Ascending aorta (tissue), 2 donors: Measurements from ENCODE around the gene NMT2. TPM values are rescaled to one million over a fixed set of nuclear protein-coding genes. Genes with fewer than 3 reads are reported as not detected.
"Not testable (repeated sequence)": the region's sequence is repeated elsewhere in the genome, so short reads cannot be mapped to it uniquely, and the experiment has no call there.

Source experiments
- DNase-seq, 2 donors: peaks; one replicate each; pipeline ENCODE4 v3.0.0-alpha.2; 2019; ENCODE audit warnings: low spot score in 2 of 2
- H3K27ac ChIP-seq, 2 donors: fragments of 200-600 bp; sonication (generic); one replicate each; pipeline ENCODE4 v1.5.1; 2016 to 2017; ENCODE audit warnings: mild to moderate bottlenecking in 1 of 2
- H3K27me3 ChIP-seq: fragments of 200-600 bp; sonication (generic); one replicate; pipeline ENCODE4 v1.5.1; 2017
- H3K36me3 ChIP-seq, 2 donors: fragments of 200-600 bp; sonication (generic); one replicate each; pipeline ENCODE4 v1.5.1; 2016
- H3K4me1 ChIP-seq, 2 donors: fragments of 200-600 bp; sonication (generic); one replicate each; pipeline ENCODE4 v1.5.1; 2016 to 2017; ENCODE audit warnings: mild to moderate bottlenecking in 1 of 2
- H3K4me3 ChIP-seq, 2 donors: fragments of 200-600 bp; sonication (generic); one replicate each; pipeline ENCODE4 v1.5.1; 2016 to 2017; ENCODE audit warnings: mild to moderate bottlenecking in 1 of 2
- H3K9me3 ChIP-seq, 2 donors: fragments of 200-600 bp; sonication (generic); one replicate each; pipeline ENCODE4 v1.5.1; 2016
- CTCF ChIP-seq, 3 experiments: fragments of 200-600 bp in 2 of 3; fragments of 450-650 bp in 1 of 3; sonication (generic) in 2 of 3; IDR thresholded peaks; one replicate each; pipeline ENCODE4 v1.5.1; 2016 to 2019; ENCODE audit warnings: antibody characterized with exemption in 3 of 3, mild to moderate bottlenecking in 1 of 3, moderate library complexity in 1 of 3
- intact Hi-C: fragments of 100-400 bp; cut with DNase I; formaldehyde crosslinking; loops from one replicate; pipeline ENCODE4 v1.15.1; 2023
- total RNA-seq: library from RNA; depleted of rRNA; stranded (reverse); fragments of >200 nt; gene quantifications from one replicate; pipeline ENCODE4 v1.1.0, GENCODE V29; 2016

Gene NMT2
- total RNA-seq, 1 donor from 2014 or later = 11.9 TPM

- no peak overlapping the region for H3K27ac ChIP-seq
- peaks cover 0 to 2% of the 10 kb centered on the region in 2 donors for H3K4me1 ChIP-seq
- no peak for DNase-seq
- TF ChIP-seq CTCF (IDR thresholded peaks at IDR 0.05) = no peak
- H3K4me3 ChIP-seq = no peak overlapping the region
- intact Hi-C loops = loop anchor here (2.0 kb wide), 1 partner anchor 160 kb away; the partner anchor contains the start of gene FAM171A1
- peaks cover 0 to 5% of the 10 kb centered on the region in 2 donors for H3K36me3 ChIP-seq
- no peaks in the 10 kb centered on the region for H3K27me3 ChIP-seq
- no peaks in the 10 kb centered on the region for H3K9me3 ChIP-seq
Observed at GRCh38 chr10:15210521-15210920, 42.0 kb upstream of the NMT2 start.

DNA sequence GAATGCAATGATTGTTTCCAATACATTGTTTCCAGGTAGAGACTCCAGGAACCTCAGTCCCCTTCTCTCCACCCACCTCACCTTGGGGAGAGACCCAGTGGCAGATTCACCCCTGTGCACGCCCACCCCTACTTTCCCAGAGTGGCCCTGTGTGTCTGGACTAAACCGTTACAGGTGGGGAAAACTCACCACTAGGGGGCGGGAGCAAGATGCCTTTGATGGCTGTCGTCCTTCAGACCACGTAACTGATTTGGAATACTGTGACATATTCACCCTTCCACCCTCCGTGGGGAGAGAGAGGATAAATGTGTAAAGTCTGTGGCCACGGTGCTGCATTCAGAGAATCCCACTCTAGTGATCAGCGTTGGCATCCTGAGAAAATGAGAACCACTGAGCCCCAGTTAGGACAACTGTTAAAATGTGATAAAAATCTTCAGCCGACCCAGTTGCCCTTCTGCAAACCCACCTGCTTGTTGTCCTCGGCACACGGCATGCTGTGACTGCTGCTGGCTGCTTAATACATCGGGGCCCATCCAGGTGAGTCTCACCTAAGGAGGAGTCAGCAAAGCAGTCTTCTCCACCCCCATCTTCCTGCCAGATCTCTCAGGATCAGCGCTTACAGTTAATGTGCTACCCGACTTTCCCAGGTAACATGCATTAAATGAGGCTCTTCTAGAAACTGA, 41.5 kb upstream of the NMT2 start:
- TF ChIP-seq CTCF (IDR thresholded peaks at IDR 0.05) = peak; percentile 60 to 82 (median 81)
- H3K36me3 ChIP-seq = peaks cover 0 to 5% of the 10 kb centered on the region in 2 donors
- DNase-seq = peak; percentile 21 to 91
- H3K9me3 ChIP-seq = no peaks in the 10 kb centered on the region
- peaks cover 0 to 2% of the 10 kb centered on the region in 2 donors for H3K4me1 ChIP-seq
- no peak overlapping the region for H3K27ac ChIP-seq
- intact Hi-C loops = loop anchor here (2.0 kb wide), 1 partner anchor 161 kb away; the partner anchor contains the start of gene FAM171A1
- H3K4me3 ChIP-seq = peak overlapping the region in 1 of 2 donors; percentile 37
- H3K27me3 ChIP-seq = no peaks in the 10 kb centered on the region

DNA sequence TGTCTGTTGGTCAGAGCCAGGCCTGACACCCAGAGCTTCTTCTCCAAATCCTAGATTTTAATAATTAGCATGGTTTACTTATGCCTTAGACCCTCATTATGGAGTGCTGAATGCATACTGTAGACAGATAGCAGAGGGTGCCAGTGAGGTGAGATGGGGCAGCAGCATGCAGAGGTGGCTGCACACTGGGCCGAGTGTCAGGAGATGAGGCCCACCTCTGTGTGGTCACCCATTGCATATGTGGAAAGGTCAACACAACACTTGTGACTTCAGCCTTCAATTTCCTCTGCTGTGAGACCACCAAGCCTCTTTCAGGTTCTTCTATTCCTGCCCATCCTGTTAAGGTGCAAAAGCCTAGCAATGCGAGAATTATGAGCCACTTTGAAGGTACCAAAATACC, 39.7 kb upstream of the NMT2 start:
- Histone ChIP-seq H3K36me3 (no peaks in the 10 kb centered on the region), H3K27ac (no peak overlapping the region), H3K27me3 (no peaks in the 10 kb centered on the region), H3K4me3 (no peak overlapping the region), H3K9me3 (no peaks in the 10 kb centered on the region), H3K4me1 (peaks cover 0 to 2% of the 10 kb centered on the region in 2 donors)
- intact Hi-C loops = no loop called here
- no peak for TF ChIP-seq CTCF (IDR thresholded peaks at IDR 0.05)
- DNase-seq = no peak

DNA sequence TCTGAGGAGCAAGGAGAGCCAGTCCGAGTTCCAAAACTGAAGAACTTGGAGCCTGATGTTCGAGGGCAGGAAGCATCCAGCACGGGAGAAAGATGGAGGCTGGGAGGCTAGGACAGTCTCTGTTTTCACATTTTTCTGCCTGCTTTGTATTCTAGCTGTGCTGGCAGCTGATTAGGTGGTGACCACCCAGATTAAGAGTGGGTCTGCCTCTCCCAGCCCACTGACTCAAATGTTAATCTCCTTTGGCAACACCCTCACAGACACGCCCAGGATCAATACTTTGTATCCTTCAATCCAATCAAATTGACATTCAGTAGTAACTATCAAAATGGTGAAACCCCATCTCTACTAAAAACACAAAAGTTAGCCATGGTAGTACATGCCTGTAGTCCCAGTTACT, 38.9 kb upstream of the NMT2 start:
- H3K9me3 ChIP-seq, DNase-seq, H3K4me3 ChIP-seq, H3K4me1 ChIP-seq, H3K27ac ChIP-seq, H3K36me3 ChIP-seq, intact Hi-C loops, H3K27me3 ChIP-seq: not testable (repeated sequence)

DNA sequence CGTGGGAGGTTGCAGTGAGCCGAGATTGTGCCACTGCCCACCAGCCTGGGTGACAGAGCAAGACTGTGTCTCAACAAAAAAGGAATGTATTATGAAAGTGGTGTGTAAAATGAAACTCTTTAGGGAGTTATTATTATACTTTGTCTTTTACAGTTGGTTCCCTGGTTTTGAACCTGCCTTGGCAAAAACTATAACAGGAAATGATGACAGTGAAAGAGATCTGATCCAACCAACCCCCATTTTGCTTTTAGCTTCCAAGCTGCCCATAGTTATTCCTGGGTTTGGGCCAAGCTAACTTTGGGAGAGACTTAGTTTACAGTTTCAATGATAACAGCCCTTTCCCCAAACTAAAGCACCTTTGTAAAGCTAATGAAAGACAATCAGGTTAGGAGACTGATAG, 34.1 kb upstream of the NMT2 start:
- intact Hi-C loops = no loop called here
- no peaks in the 10 kb centered on the region for H3K36me3 ChIP-seq

GRCh38 chr10:15202301-15202621, 33.8 kb upstream of the NMT2 start:
- H3K36me3 ChIP-seq, H3K4me3 ChIP-seq, DNase-seq, H3K4me1 ChIP-seq, H3K27me3 ChIP-seq, H3K9me3 ChIP-seq, H3K27ac ChIP-seq, intact Hi-C loops: not testable (repeated sequence)

More for the DNA sequence above, 34.1 kb upstream of the NMT2 start:
- no peak overlapping the region for H3K4me3 ChIP-seq
- DNase-seq = no peak
- H3K27ac ChIP-seq = no peak overlapping the region
- H3K27me3 ChIP-seq = no peaks in the 10 kb centered on the region
- no peaks in the 10 kb centered on the region for H3K9me3 ChIP-seq
- TF ChIP-seq CTCF (IDR thresholded peaks at IDR 0.05) = no peak
- no peaks in the 10 kb centered on the region for H3K4me1 ChIP-seq
